ENCODE data around the gene MAGEA3.
"Not testable (repeated sequence)": the region's sequence is repeated elsewhere in the genome, so short reads cannot be mapped to it uniquely, and the experiment has no call there.

The MAGEA3 gene

DNA sequence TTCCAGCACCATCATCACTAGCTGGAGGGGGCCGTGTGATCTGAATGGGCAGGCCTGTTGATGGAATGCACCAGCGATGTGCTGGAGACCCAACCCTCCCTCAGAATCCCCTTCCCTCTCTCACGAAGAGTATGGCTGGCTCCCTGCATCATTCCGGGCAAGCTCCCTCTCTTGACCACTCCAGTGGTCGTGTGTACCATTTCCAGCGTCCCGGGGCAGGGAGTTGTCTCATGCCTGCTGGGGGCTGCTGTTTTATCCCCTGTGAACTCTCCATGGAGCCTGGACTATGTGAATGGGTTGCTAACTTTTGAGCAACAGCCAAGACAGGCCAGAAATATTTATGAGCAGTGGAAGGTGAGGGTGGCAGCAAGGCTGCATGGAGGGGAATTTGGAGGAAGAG, 26.8 kb downstream of the MAGEA3 start:
- Histone ChIP-seq H3K4me2 (ENCODE audit: insufficient read depth, low read length) (no peak overlapping the region), H3K4me1 (ENCODE audit: insufficient read depth, low read length) (no peaks in the 10 kb centered on the region), H3K27ac (ENCODE audit: low read length) (no peak overlapping the region), H2AFZ (ENCODE audit: low read depth, low read length) (no peak overlapping the region), H3K9me3 (ENCODE audit: insufficient read depth, low read length, severe bottlenecking) (no peaks in the 10 kb centered on the region), H3K27me3 (ENCODE audit: insufficient read depth, low read length, poor library complexity) (no peaks in the 10 kb centered on the region), H3K36me3 (ENCODE audit: insufficient read depth, low read length) (no peaks in the 10 kb centered on the region), H3K9ac (ENCODE audit: low read depth, low read length) (no peak overlapping the region), H3K4me3 (ENCODE audit: low read depth in 1 of 2, low read length in 2 of 2) (no peak overlapping the region), H3K79me2 (ENCODE audit: insufficient read depth, low read length) (no peaks in the 10 kb centered on the region), H4K20me1 (ENCODE audit: insufficient read depth, low read length) (no peaks in the 10 kb centered on the region)
- DNase-seq (no peak), ATAC-seq (ENCODE audit: insufficient read depth, low read depth) (no peak)
- TF ChIP-seq, protein P1, sequence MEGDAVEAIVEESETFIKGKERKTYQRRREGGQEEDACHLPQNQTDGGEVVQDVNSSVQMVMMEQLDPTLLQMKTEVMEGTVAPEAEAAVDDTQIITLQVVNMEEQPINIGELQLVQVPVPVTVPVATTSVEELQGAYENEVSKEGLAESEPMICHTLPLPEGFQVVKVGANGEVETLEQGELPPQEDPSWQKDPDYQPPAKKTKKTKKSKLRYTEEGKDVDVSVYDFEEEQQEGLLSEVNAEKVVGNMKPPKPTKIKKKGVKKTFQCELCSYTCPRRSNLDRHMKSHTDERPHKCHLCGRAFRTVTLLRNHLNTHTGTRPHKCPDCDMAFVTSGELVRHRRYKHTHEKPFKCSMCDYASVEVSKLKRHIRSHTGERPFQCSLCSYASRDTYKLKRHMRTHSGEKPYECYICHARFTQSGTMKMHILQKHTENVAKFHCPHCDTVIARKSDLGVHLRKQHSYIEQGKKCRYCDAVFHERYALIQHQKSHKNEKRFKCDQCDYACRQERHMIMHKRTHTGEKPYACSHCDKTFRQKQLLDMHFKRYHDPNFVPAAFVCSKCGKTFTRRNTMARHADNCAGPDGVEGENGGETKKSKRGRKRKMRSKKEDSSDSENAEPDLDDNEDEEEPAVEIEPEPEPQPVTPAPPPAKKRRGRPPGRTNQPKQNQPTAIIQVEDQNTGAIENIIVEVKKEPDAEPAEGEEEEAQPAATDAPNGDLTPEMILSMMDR (IDR thresholded peaks at IDR 0.05; ENCODE audit: borderline replicate concordance, extremely low read depth, low read length, poor library complexity, severe bottlenecking): no peak
- TF ChIP-seq EZH2 (IDR thresholded peaks at IDR 0.05; ENCODE audit: borderline replicate concordance, low read depth, low read length, severe bottlenecking): no peak

DNA sequence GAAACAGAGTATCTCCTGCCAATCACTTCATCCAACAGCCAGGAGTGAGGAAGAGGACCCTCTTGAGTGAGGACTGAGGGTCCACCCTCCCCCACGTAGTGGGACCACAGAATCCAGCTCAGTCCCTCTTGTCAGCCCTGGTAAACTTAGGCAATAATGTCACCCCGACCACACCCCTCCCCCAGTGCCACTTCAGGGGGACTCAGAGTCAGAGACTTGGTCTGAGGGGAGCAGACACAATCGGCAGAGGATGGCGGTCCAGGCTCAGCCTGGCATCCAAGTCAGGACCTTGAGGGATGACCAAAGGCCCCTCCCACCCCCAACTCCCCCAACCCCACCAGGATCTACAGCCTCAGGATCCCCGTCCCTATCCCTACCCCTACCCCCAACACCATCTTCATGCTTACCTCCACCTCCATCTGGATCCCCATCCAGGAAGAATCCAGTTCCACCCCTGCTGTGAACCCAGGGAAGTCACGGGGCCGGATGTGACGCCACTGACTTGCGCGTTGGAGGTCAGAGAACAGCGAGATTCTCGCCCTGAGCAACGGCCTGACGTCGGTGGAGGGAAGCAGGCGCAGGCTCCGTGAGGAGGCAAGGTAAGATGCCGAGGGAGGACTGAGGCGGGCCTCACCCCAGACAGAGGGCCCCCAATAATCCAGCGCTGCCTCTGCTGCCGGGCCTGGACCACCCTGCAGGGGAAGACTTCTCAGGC, 34.8 kb downstream of the MAGEA3 start, which contains the start of the genes CSAG1 and MAGEA12:
Gene CSAG1 (minus strand): TSS at position 461 of the 715 bp plus-strand sequence. CDS start 1,261 bp downstream, outside the sequence.
Gene MAGEA12 (plus strand): TSS at position 497 of the 715 bp plus-strand sequence. CDS start 2,405 bp downstream, outside the sequence.
- Histone ChIP-seq H3K9ac (ENCODE audit: low read depth, low read length) (no peak within 1 kb of the TSS), H3K27me3 (ENCODE audit: insufficient read depth, low read length, poor library complexity) (no peaks in the 10 kb centered on the region), H3K79me2 (ENCODE audit: insufficient read depth, low read length) (no peaks in the 10 kb centered on the region), H3K36me3 (ENCODE audit: insufficient read depth, low read length) (no peaks in the 10 kb centered on the region), H4K20me1 (ENCODE audit: insufficient read depth, low read length) (no peaks in the 10 kb centered on the region), H3K9me3 (ENCODE audit: insufficient read depth, low read length, severe bottlenecking) (no peaks in the 10 kb centered on the region), H3K4me2 (ENCODE audit: insufficient read depth, low read length) (no peak within 1 kb of the TSS), H2AFZ (ENCODE audit: low read depth, low read length) (no peak within 1 kb of the TSS), H3K4me1 (ENCODE audit: insufficient read depth, low read length) (no peaks in the 10 kb centered on the region), H3K4me3 (ENCODE audit: low read depth in 1 of 2, low read length in 2 of 2) (no peak within 1 kb of the TSS), H3K27ac (ENCODE audit: low read length) (no peak within 1 kb of the TSS)
- ATAC-seq (ENCODE audit: insufficient read depth, low read depth): no peak
- DNase-seq: no peak
- TF ChIP-seq, protein P1 (IDR thresholded peaks at IDR 0.05; ENCODE audit: borderline replicate concordance, extremely low read depth, low read length, poor library complexity, severe bottlenecking): no peak
- no peak for TF ChIP-seq EZH2 (IDR thresholded peaks at IDR 0.05; ENCODE audit: borderline replicate concordance, low read depth, low read length, severe bottlenecking)

DNA sequence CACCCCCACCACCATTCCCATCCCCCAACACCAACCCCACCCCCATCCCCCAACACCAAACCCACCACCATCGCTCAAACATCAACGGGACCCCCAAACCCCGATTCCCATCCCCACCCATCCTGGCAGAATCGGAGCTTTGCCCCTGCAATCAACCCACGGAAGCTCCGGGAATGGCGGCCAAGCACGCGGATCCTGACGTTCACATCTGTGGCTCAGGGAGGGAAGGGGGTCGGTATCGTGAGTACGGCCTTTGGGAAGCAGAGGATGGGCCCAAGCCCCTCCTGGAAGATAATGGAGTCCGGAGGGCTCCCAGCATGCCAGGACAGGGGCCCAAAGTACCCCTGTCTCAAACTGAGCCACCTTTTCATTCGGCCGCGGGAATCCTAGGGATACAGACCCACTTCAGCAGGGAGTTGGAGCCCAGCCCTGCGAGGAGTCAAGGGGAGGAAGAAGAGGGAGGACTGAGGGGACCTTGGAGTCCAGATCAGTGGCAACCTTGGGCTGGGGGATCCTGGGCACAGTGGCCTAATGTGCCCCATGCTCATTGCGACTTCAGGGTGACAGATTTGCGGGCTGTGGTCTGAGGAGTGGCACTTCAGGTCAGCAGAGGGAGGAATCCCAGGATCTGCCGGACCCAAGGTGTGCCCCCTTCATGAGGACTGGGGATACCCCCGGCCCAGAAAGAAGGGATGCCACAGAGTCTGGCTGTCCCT, 35.7 kb downstream of the MAGEA3 start:
- not testable (repeated sequence) for H3K27ac ChIP-seq (ENCODE audit: low read length); ATAC-seq (ENCODE audit: insufficient read depth, low read depth); H3K9ac ChIP-seq (ENCODE audit: low read depth, low read length); H3K4me2 ChIP-seq (ENCODE audit: insufficient read depth, low read length); H3K27me3 ChIP-seq (ENCODE audit: insufficient read depth, low read length, poor library complexity); H3K4me1 ChIP-seq (ENCODE audit: insufficient read depth, low read length); H3K79me2 ChIP-seq (ENCODE audit: insufficient read depth, low read length); H3K9me3 ChIP-seq (ENCODE audit: insufficient read depth, low read length, severe bottlenecking); H3K36me3 ChIP-seq (ENCODE audit: insufficient read depth, low read length); H3K4me3 ChIP-seq (ENCODE audit: low read depth in 1 of 2, low read length in 2 of 2); DNase-seq; H4K20me1 ChIP-seq (ENCODE audit: insufficient read depth, low read length); H2AFZ ChIP-seq (ENCODE audit: low read depth, low read length)

DNA sequence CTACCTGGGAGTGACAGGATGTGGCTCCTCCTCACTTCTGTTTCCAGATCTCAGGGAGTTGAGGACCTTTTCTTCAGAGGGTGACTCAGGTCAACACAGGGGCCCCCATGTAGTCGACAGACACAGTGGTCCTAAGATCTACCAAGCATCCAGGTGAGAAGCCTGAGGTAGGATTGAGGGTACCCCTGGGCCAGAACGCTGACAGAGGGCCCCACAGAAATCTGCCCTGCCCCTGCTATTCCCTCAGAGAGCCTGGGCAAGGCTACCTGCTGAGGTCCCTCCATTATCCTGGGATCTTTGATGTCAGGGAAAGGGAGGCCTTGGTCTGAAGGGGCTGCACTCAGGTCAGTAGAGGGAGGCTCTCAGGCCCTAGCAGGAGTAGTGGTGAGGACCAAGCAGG, 36.5 kb downstream of the MAGEA3 start:
- Histone ChIP-seq H3K4me2 (ENCODE audit: insufficient read depth, low read length) (no peak overlapping the region), H3K4me1 (ENCODE audit: insufficient read depth, low read length) (no peaks in the 10 kb centered on the region)

More for the DNA sequence above, 36.5 kb downstream of the MAGEA3 start:
- Histone ChIP-seq H2AFZ (ENCODE audit: low read depth, low read length) (no peak overlapping the region), H3K4me3 (ENCODE audit: low read depth in 1 of 2, low read length in 2 of 2) (no peak overlapping the region), H3K27ac (ENCODE audit: low read length) (no peak overlapping the region), H3K9ac (ENCODE audit: low read depth, low read length) (no peak overlapping the region), H3K36me3 (ENCODE audit: insufficient read depth, low read length) (no peaks in the 10 kb centered on the region), H3K79me2 (ENCODE audit: insufficient read depth, low read length) (no peaks in the 10 kb centered on the region), H3K9me3 (ENCODE audit: insufficient read depth, low read length, severe bottlenecking) (no peaks in the 10 kb centered on the region), H3K27me3 (ENCODE audit: insufficient read depth, low read length, poor library complexity) (no peaks in the 10 kb centered on the region), H4K20me1 (ENCODE audit: insufficient read depth, low read length) (no peaks in the 10 kb centered on the region)
- TF ChIP-seq EZH2 (IDR thresholded peaks at IDR 0.05; ENCODE audit: borderline replicate concordance, low read depth, low read length, severe bottlenecking): no peak
- TF ChIP-seq, protein P1 (IDR thresholded peaks at IDR 0.05; ENCODE audit: borderline replicate concordance, extremely low read depth, low read length, poor library complexity, severe bottlenecking): no peak
- ATAC-seq (ENCODE audit: insufficient read depth, low read depth): no peak
- no peak for DNase-seq

All from DND-41 (cell line).